RWPE2 (cell line): ENCODE measurements around the gene GDF10.

Experiments used
- ATAC-seq: fragments of 200-7000 bp; cut with Tn5 transposase; 3 replicates; pipeline ENCODE4 v1.9.1; 2021; ENCODE audit warnings: low read depth
- DNase-seq: peaks from one replicate; pipeline ENCODE4 v3.0.0-alpha.2; 2020; ENCODE audit warnings: low spot score
- H3K27ac ChIP-seq: fragments of 450-650 bp; 2 replicates; pipeline ENCODE4 v1.5.1; 2017; ENCODE audit warnings: mild to moderate bottlenecking; ENCODE audit not compliant: poor library complexity, severe bottlenecking
- H3K27me3 ChIP-seq: fragments of 250-450 bp; sonication (Bioruptor Pico); 2 replicates; pipeline ENCODE4 v1.5.1; 2021; ENCODE audit warnings: mild to moderate bottlenecking, moderate library complexity; ENCODE audit not compliant: insufficient read depth, poor library complexity, severe bottlenecking
- H3K36me3 ChIP-seq: fragments of 250-450 bp; sonication (Bioruptor Pico); 2 replicates; pipeline ENCODE4 v1.5.1; 2020; ENCODE audit warnings: low read depth, mild to moderate bottlenecking, moderate library complexity
- H3K4me1 ChIP-seq: fragments of 250-450 bp; sonication (Bioruptor Pico); 2 replicates; pipeline ENCODE4 v1.5.1; 2021; ENCODE audit warnings: mild to moderate bottlenecking, moderate library complexity; ENCODE audit not compliant: insufficient read depth, poor library complexity, severe bottlenecking
- H3K4me3 ChIP-seq: fragments of 250-450 bp; sonication (Bioruptor Pico); 2 replicates; pipeline ENCODE4 v1.5.1; 2021; ENCODE audit warnings: mild to moderate bottlenecking, moderate library complexity; ENCODE audit not compliant: severe bottlenecking
- H3K9me3 ChIP-seq: fragments of 250-450 bp; sonication (Bioruptor Pico); 2 replicates; pipeline ENCODE4 v1.5.1; 2021; ENCODE audit warnings: mild to moderate bottlenecking, moderate library complexity; ENCODE audit not compliant: severe bottlenecking
- CTCF ChIP-seq: fragments of 450-650 bp; IDR thresholded peaks from one replicate; pipeline ENCODE4 v1.5.1; 2017; ENCODE audit warnings: mild to moderate bottlenecking, moderate library complexity; ENCODE audit not compliant: poor library complexity, severe bottlenecking

Gene GDF10

GRCh38 chr10:47254611-47255010 lies 45.4 kb upstream of the GDF10 start:
- Histone ChIP-seq H3K9me3 (no peaks in the 10 kb centered on the region), H3K27ac (no peak overlapping the region), H3K36me3 (no peaks in the 10 kb centered on the region), H3K4me3 (no peak overlapping the region), H3K27me3 (no peaks in the 10 kb centered on the region), H3K4me1 (no peaks in the 10 kb centered on the region)
- DNase-seq (no peak), ATAC-seq (no peak)
- no peak for TF ChIP-seq CTCF

DNA sequence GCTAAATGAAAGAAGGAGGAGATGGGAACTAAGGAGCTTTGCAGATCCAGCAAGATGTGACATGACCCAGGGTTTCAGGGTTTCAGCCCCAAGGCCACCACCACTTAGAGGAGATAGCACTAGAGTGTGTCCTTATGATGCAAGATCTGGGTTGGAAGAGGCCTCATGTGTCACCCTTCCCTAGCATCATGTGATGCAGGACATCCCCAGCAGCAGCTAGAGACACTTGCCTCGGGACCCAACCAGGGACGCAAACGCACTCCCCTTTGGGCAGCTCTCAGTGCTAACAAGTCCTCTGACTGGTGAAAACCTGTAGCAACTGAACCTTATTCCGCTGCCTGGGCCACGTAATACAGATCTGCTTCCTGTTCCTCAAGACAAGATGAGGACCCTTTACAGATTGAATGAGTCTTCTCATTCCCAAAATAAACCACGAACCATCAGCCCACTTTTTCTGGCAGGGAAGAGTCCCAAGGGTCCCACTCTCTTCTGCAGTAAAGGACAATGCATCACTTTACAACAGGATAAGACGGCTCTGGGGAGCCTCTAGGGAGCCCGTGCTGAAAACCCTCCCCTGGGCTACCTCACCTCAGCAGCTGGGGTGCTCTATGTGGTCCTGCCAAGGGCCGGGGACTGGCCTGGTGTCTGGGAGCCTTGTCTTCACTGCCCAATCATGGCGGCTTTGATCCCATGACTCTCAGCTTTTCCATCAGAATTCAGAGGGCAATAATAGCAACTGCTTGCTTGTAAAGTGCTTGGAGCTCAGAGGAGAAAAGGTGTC lies 44.8 kb upstream of the GDF10 start:
- no peaks in the 10 kb centered on the region for H3K36me3 ChIP-seq
- no peak for DNase-seq
- no peak overlapping the region for H3K27ac ChIP-seq
- no peak for TF ChIP-seq CTCF
- no peaks in the 10 kb centered on the region for H3K4me1 ChIP-seq
- ATAC-seq, result no peak
- H3K9me3 ChIP-seq, result no peaks in the 10 kb centered on the region
- H3K27me3 ChIP-seq, result no peaks in the 10 kb centered on the region
- H3K4me3 ChIP-seq, result no peak overlapping the region

DNA sequence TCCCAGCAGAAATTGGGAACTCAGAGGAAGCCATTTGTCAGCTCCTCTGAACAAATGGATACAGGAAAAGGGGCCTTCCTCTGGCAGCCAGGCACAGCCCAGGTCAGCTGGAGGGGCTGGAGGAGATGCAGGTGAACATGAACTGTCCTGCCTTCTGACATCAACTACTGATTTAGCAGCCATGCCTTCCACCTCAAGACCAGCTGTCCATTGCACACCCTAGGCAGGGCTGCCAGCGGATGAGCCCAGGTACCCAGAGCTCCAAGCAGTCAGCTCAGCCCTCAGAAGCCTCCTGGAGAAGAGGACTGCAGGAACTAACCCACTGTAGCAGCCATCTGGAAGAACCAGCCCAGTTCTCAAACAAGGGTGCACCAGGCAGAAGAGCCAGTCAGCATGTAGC lies 44.1 kb upstream of the GDF10 start:
- no peak for DNase-seq
- no peaks in the 10 kb centered on the region for H3K36me3 ChIP-seq
- no peak for TF ChIP-seq CTCF
- H3K4me3 ChIP-seq, result no peak overlapping the region
- H3K27ac ChIP-seq, result no peak overlapping the region
- no peaks in the 10 kb centered on the region for H3K4me1 ChIP-seq
- no peaks in the 10 kb centered on the region for H3K27me3 ChIP-seq
- ATAC-seq, result no peak
- H3K9me3 ChIP-seq, result no peaks in the 10 kb centered on the region

GRCh38 chr10:47256751-47257336 lies 43.2 kb upstream of the GDF10 start:
- no peaks in the 10 kb centered on the region for H3K4me1 ChIP-seq
- ATAC-seq (no peak), DNase-seq (no peak)
- no peak overlapping the region for H3K27ac ChIP-seq
- no peaks in the 10 kb centered on the region for H3K27me3 ChIP-seq
- H3K9me3 ChIP-seq, result no peaks in the 10 kb centered on the region
- no peaks in the 10 kb centered on the region for H3K36me3 ChIP-seq
- TF ChIP-seq CTCF, result no peak
- H3K4me3 ChIP-seq, result no peak overlapping the region

- no peaks in the 10 kb centered on the region for H3K27me3 ChIP-seq
- H3K4me3 ChIP-seq, result no peak overlapping the region
- H3K36me3 ChIP-seq, result no peaks in the 10 kb centered on the region
- no peak overlapping the region for H3K27ac ChIP-seq
- H3K4me1 ChIP-seq, result no peaks in the 10 kb centered on the region
- DNase-seq (no peak), ATAC-seq (peak; percentile 33; the same call in 1 of the 3 replicates)
- no peak for TF ChIP-seq CTCF
- H3K9me3 ChIP-seq, result no peaks in the 10 kb centered on the region
These were observed 42.4 kb upstream of the GDF10 start for GRCh38 chr10:47257396-47258120.
